ENCODE results near the gene GPATCH1. TPM values are rescaled to one million over a fixed set of nuclear protein-coding genes. Genes with fewer than 3 reads are reported as not detected.

The GPATCH1 gene
- total and polyA plus RNA-seq, 2 of the 4 experiments (the other 2 are of a cell fraction), result 5.1 to 7.5 TPM

- Histone ChIP-seq H2AK9ac (replicated peaks; ENCODE audit: low read depth, low read length, poor library complexity) (no peak overlapping the region), H2AK5ac (ENCODE audit: low read depth, low read length) (no peak overlapping the region), H3K4ac (ENCODE audit: low read depth, low read length) (no peak overlapping the region), H3K79me1 (ENCODE audit: low read depth in 1 of 2, low read length in 2 of 2) (no peaks in the 10 kb centered on the region; a peak in 1 of 4 replicates), H3K14ac (replicated peaks; ENCODE audit: low read depth, low read length) (no peak overlapping the region), H3K36me3 (ENCODE audit: control insufficient read depth, insufficient read depth, low read length) (no peaks in the 10 kb centered on the region), H3K9me1 (ENCODE audit: insufficient read depth, low read length) (no peaks in the 10 kb centered on the region), H3K23ac (ENCODE audit: low read depth, low read length) (no peak overlapping the region), H2BK20ac (ENCODE audit: low read depth, low read length) (no peak overlapping the region), H2BK5ac (ENCODE audit: low read depth, low read length, poor library complexity, severe bottlenecking) (no peak overlapping the region), H4K20me1 (ENCODE audit: insufficient read depth, low read length) (no peaks in the 10 kb centered on the region), H3K9me3 (ENCODE audit: control insufficient read depth, insufficient read depth, low read length) (no peaks in the 10 kb centered on the region), H3K27me3 (ENCODE audit: control insufficient read depth, insufficient read depth, low read length) (no peaks in the 10 kb centered on the region), H4K91ac (ENCODE audit: insufficient read depth, low read depth, low read length) (no peak overlapping the region), H4K5ac (ENCODE audit: low read depth, low read length) (no peak overlapping the region), H3K4me2 (ENCODE audit: low read depth, low read length) (no peak overlapping the region), H3K9ac (ENCODE audit: low read depth, low read length) (no peak overlapping the region), H3K27ac (ENCODE audit: insufficient read depth, low read length) (no peak overlapping the region), H3K4me1 (ENCODE audit: control insufficient read depth, insufficient read depth, low read length) (no peaks in the 10 kb centered on the region), H4K8ac (ENCODE audit: low read depth in 2 of 2, low read length in 2 of 2) (no peak overlapping the region), H3K18ac (ENCODE audit: low read depth, low read length) (no peak overlapping the region), H2AFZ (replicated peaks; ENCODE audit: low read length, poor library complexity) (no peak overlapping the region), H3K4me3 (ENCODE audit: insufficient read depth, low read depth, low read length) (no peak overlapping the region), H2BK120ac (ENCODE audit: low read depth, low read length) (no peak overlapping the region), H2BK15ac (ENCODE audit: low read depth, low read length) (no peak overlapping the region), H3K56ac (ENCODE audit: extremely low read depth, insufficient read depth, low read length) (no peak overlapping the region)
- 67% methylated on average over 2 of the region's 10 CpGs; no CpG with 5 or more reads in 1 of the 2 experiments for WGBS, 2 experiments (ENCODE audit: extremely low coverage in 2 of 2, insufficient read length in 1 of 2)
- ATAC-seq (ENCODE audit: low read depth) (no peak), DNase-seq (no peak)
- no TSS peak for BruUV-seq (replicated peaks)
- in situ Hi-C loops (cut with MboI; ENCODE audit: low sequenced_read_pairs), result no loop called here
- intact Hi-C loops (cut with micrococcal nuclease), result no loop called here
- ChIA-PET POLR2A (ENCODE audit: unreplicated experiment) (no interaction called here), CTCF (no interaction called here)
- TF ChIP-seq MAZ (IDR thresholded peaks at IDR 0.05; ENCODE audit: borderline replicate concordance, low read depth, low read length) (no peak), FOS (IDR thresholded peaks at IDR 0.05; ENCODE audit: low read depth, low read length) (no peak), RCOR1 (IDR thresholded peaks at IDR 0.05; ENCODE audit: insufficient replicate concordance, low read length) (no peak), BHLHE40 (IDR thresholded peaks at IDR 0.05; ENCODE audit: low read depth, low read length) (no peak), ELK1 (IDR thresholded peaks at IDR 0.05; ENCODE audit: borderline replicate concordance, low read depth, low read length) (no peak), RFX5 (IDR thresholded peaks at IDR 0.05; ENCODE audit: low read depth, low read length) (no peak), RAD21 (IDR thresholded peaks at IDR 0.05; ENCODE audit: low read length) (no peak), NFE2L2 (IDR thresholded peaks at IDR 0.05; ENCODE audit: low read depth, low read length) (no peak), MXI1 (IDR thresholded peaks at IDR 0.05; ENCODE audit: borderline replicate concordance, low read depth, low read length) (no peak), CTCF (conservative IDR thresholded peaks at IDR 0.05; ENCODE audit: low read depth, low read length) (no peak), POLR2A (IDR thresholded peaks at IDR 0.05; ENCODE audit: low read depth, low read length) (no peak)
- dilution Hi-C loops (cut with HindIII; ENCODE audit: low sequenced_read_pairs, unreplicated experiment), result no loop called here
These were observed 41.8 kb upstream of the GPATCH1 start for GRCh38 chr19:33039108-33039599.

All from IMR-90 (cell line).